Endothelial cell of umbilical vein (primary cell): ENCODE data around the gene KLHL17. TPM values are rescaled to one million over a fixed set of nuclear protein-coding genes. Genes with fewer than 3 reads are reported as not detected.
A peak's percentile ranks its signal among the peaks of the same experiment; 100 is the strongest.

Experiments used
- BruUV-seq: library from RNA; stranded (reverse); fragments of 400-500 nt; replicated peaks from 2 replicates; lab custom pipeline; 2021; lab: Mats Ljungman, UMichigan
- CTCF ChIA-PET: fragments of 300-600, 350-600 bp; sonication (Branson Sonifier 250); formaldehyde crosslinking; loops from one replicate; lab custom pipeline; 2021; ENCODE audit warnings: antibody characterized with exemption, inconsistent platforms; lab: Charles Lee
- POLR2A ChIA-PET: fragments of 300-600, 350-600 bp; sonication (Branson Sonifier 250); formaldehyde crosslinking; loops from one replicate; lab custom pipeline; 2021; ENCODE audit warnings: antibody characterized with exemption, inconsistent platforms; lab: Charles Lee
- DNase-seq: peaks from one replicate; pipeline ENCODE4 v3.0.0-alpha.2; 2011; ENCODE audit warnings: low read depth, low spot score
- FAIRE-seq: peaks from 2 replicates; lab custom pipeline; 2011; peaks lifted over from hg19 to GRCh38; lab: Jason Lieb, UNC
- H2AFZ ChIP-seq: 2 replicates; pipeline ENCODE4 v1.6.0; 2012; ENCODE audit warnings: low read depth, low read length, control low read depth, inconsistent platforms
- H3K27ac ChIP-seq: 2 replicates; pipeline ENCODE4 v1.5.1; 2011; ENCODE audit warnings: low read depth, mild to moderate bottlenecking, control low read depth, low read length, moderate library complexity; ENCODE audit not compliant: insufficient read depth
- H3K27me3 ChIP-seq, 2 experiments: 2 replicates each; pipeline versions ENCODE4 v1.6.0 to v1.6.1; 2011; ENCODE audit warnings: low read length in 2 of 2, mixed read lengths in 1 of 2; ENCODE audit not compliant: control insufficient read depth in 2 of 2, insufficient read depth in 2 of 2
- H3K36me3 ChIP-seq, 2 experiments: 2 replicates in 1 of 2; 3 replicates in 1 of 2; pipeline ENCODE4 v1.5.1; 2011; ENCODE audit warnings: low read length in 2 of 2, mild to moderate bottlenecking in 1 of 2, moderate library complexity in 1 of 2; ENCODE audit not compliant: control insufficient read depth in 2 of 2, insufficient read depth in 2 of 2; ENCODE audit errors: extremely low read depth in 1 of 2
- H3K4me1 ChIP-seq: 3 replicates; pipeline ENCODE4 v1.5.1; 2011; ENCODE audit warnings: mild to moderate bottlenecking, low read length; ENCODE audit not compliant: control insufficient read depth, insufficient read depth; ENCODE audit errors: extremely low read depth
- H3K4me2 ChIP-seq: 2 replicates; pipeline ENCODE4 v1.6.1; 2011; ENCODE audit warnings: low read length, control low read depth, mixed read lengths; ENCODE audit not compliant: insufficient read depth
- H3K4me3 ChIP-seq, 3 experiments: fragments of 200-600 bp in 1 of 3; sonication (generic), shearing (Covaris generic) in 1 of 3; replicated peaks in 1 of 3; 2 replicates each; pipeline ENCODE4 v1.5.1; 2011 to 2016; ENCODE audit warnings: control low read depth in 3 of 3, low read length in 3 of 3, mild to moderate bottlenecking in 2 of 3, inconsistent platforms in 1 of 3, low read depth in 1 of 3, moderate library complexity in 1 of 3; ENCODE audit not compliant: insufficient read depth in 1 of 3
- H3K79me2 ChIP-seq: 2 replicates; pipeline ENCODE4 v1.6.0; 2012; ENCODE audit warnings: low read length, inconsistent platforms; ENCODE audit not compliant: control insufficient read depth, insufficient read depth
- H3K9ac ChIP-seq: replicated peaks from 2 replicates; pipeline ENCODE3; 2011; ENCODE audit warnings: low read length, control low read depth; ENCODE audit not compliant: insufficient read depth; ENCODE audit errors: extremely low read depth
- H3K9me1 ChIP-seq: replicated peaks from 3 replicates; pipeline ENCODE4 v1.6.0; 2011; ENCODE audit warnings: mild to moderate bottlenecking, low read length; ENCODE audit not compliant: control insufficient read depth, insufficient read depth; ENCODE audit errors: extremely low read depth
- H3K9me3 ChIP-seq: replicated peaks from 2 replicates; pipeline ENCODE4 v1.5.1; 2012; ENCODE audit warnings: low read length, inconsistent platforms; ENCODE audit not compliant: control insufficient read depth, insufficient read depth
- H4K20me1 ChIP-seq: replicated peaks from 2 replicates; pipeline ENCODE3; 2011; ENCODE audit warnings: mild to moderate bottlenecking, low read length; ENCODE audit not compliant: control insufficient read depth, insufficient read depth; ENCODE audit errors: extremely low read depth
- EZH2 ChIP-seq: IDR thresholded peaks from 2 replicates; pipeline ENCODE4 v1.6.1; 2012; ENCODE audit warnings: borderline replicate concordance, low read depth, mild to moderate bottlenecking, moderate library complexity, low read length, inconsistent platforms; ENCODE audit not compliant: severe bottlenecking
- FOS ChIP-seq: IDR thresholded peaks from 2 replicates; pipeline ENCODE4 v1.6.1; 2011; ENCODE audit warnings: mild to moderate bottlenecking, low read length, moderate library complexity, borderline replicate concordance; ENCODE audit not compliant: insufficient read depth
- GATA2 ChIP-seq: IDR thresholded peaks from 2 replicates; pipeline ENCODE4 v1.7.0; 2011; ENCODE audit warnings: low read depth, mild to moderate bottlenecking, moderate library complexity, mixed read lengths, low read length; ENCODE audit not compliant: insufficient read length, insufficient read depth
- JUN ChIP-seq: IDR thresholded peaks from 2 replicates; pipeline ENCODE4 v1.6.1; 2011; ENCODE audit warnings: borderline replicate concordance, low read depth; ENCODE audit not compliant: insufficient read length, insufficient read depth
- MYC ChIP-seq: IDR thresholded peaks from one replicate; pipeline ENCODE4 v1.6.1; 2011; ENCODE audit warnings: mild to moderate bottlenecking, low read depth, low read length
- dilution Hi-C: fragments of 300-500 bp; cut with MboI; formaldehyde crosslinking; loops from one replicate; pipeline ENCODE4 v1.15.0; 2019; ENCODE audit warnings: low sequenced_read_pairs; ENCODE audit not compliant: extremely low pct_ligation_motif_present
- intact Hi-C: fragments of 100-400 bp; cut with micrococcal nuclease; formaldehyde crosslinking; loops from one replicate; pipeline ENCODE4 v1.10.0; 2022
- polyA plus RNA-seq, 4 experiments: library from polyadenylated mRNA; depleted of rRNA in 3 of 4; stranded (reverse) in 3 of 4; unstranded in 1 of 4; fragments of >200 nt; gene quantifications; 2 replicates each; pipeline versions ENCODE4 v1.2.1 to v1.2.3, GENCODE V29; 2011 to 2012; ENCODE audit warnings: missing spikeins in 1 of 4
- total RNA-seq: library from RNA; stranded (reverse); gene quantifications from 2 replicates; pipeline ENCODE4 v1.2.3, GENCODE V29; 2021

The KLHL17 gene
- total and polyA plus RNA-seq, 2 donors (not counting 3 experiments of a cell fraction or from before 2014, with no cell fraction given), result 27.0 to 30.1 TPM

DNA sequence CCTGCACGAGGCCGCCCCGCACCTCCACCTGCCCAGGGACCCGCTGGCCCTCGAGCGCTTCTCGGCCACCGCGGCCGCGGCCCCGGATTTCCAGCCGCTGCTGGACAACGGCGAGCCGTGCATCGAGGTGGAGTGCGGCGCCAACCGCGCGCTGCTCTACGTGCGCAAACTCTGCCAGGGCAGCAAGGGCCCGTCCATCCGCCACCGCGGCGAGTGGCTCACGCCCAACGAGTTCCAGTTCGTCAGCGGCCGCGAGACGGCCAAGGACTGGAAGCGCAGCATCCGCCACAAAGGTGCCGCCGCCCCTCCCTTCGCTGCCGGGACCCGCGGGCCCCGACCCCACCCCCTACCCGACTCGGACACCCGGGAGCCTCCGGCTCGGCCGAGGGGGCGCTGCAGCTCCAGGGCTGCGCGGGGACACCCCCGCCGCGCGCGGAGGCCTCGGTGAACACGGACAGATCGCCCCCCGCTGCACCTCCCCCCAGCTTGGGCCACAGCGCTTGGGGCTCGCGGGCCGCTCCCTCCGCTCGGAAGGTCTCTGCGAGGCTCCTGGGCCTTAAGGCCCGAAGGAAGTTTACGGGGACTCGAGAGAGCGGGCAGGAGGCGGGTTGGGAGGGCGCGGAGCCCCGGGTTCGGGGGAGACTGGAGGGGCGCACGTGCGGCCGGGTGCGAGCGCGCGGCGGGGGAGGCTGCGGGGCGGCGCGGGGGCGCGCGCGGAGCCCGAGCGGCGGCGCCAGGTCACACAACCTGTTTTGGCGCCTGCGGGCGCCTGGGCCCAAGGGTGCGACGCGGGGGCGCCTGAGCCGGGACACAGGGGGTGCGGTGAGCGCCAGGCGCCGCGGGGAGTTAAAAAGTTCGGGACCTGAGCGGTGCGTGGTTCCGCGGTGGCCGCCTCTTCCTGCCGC, 35.5 kb upstream of the KLHL17 start:
- H2AFZ ChIP-seq, result no peak overlapping the region
- no peak overlapping the region for H3K9ac ChIP-seq
- intact Hi-C loops (loop anchor here (5.0 kb wide), 1 partner anchor 32 kb away; the partner anchor contains the start of gene NOC2L), dilution Hi-C loops (no loop called here)
- BruUV-seq, result no TSS peak
- no peaks in the 10 kb centered on the region for H3K9me1 ChIP-seq
- H3K4me1 ChIP-seq, result no peaks in the 10 kb centered on the region
- ChIA-PET POLR2A (no interaction called here), CTCF (interaction anchor here (1.4 kb wide), 1 partner anchor 13 kb away, joined by 4 read pairs; no protein-coding TSS in a partner anchor)
- H3K27ac ChIP-seq, result no peak overlapping the region
- peak overlapping the region in 1 of 3 experiments; percentile 3 for H3K4me3 ChIP-seq
- H3K27me3 ChIP-seq, result peaks cover 20 to 27% of the 10 kb centered on the region in 2 experiments
- DNase-seq, result peak; percentile 15
- no peaks in the 10 kb centered on the region for H3K79me2 ChIP-seq
- H4K20me1 ChIP-seq, result no peaks in the 10 kb centered on the region
- TF ChIP-seq EZH2, result peak; percentile 96
- no peak for TF ChIP-seq FOS
- no peaks in the 10 kb centered on the region for H3K9me3 ChIP-seq
- no peak for FAIRE-seq
- H3K4me2 ChIP-seq, result no peak overlapping the region
- no peaks in the 10 kb centered on the region for H3K36me3 ChIP-seq

DNA sequence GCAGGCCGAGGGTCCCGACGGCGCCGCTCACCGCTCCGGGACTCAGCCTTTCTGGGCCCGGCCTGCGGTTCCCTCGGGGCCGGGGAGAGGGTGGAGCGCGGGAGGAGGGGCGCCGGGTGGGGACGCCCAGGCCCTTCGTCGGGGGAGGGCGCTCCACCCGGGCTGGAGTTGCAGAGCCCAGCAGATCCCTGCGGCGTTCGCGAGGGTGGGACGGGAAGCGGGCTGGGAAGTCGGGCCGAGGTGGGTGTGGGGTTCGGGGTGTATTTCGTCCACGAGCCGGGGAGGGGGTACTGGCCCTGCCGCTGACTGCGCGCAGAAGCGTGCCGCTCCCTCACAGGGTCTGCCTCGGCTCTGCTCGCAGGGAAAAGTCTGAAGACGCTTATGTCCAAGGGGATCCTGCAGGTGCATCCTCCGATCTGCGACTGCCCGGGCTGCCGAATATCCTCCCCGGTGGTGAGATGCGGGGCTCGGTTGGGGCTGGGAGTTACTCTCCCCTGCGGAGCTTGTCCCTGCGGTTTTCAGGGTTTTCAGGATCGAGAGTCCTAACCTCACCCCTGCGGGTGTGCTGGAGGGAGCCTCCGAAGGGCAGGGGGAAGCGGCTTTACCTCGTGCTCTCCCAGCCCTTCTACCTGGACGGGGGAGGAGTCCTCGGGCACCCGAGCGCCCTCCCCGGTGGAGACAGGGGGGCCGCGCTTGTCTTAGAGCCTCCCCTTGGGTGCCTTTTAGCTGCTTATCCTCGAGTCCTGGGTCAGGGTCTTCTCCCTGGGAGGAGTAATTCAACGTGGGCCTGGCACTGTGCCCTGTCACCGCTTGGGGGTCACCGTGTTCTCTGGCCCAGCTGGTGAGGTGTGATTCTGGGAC, 34.6 kb upstream of the KLHL17 start:
- no peak overlapping the region for H3K4me3 ChIP-seq
- no peaks in the 10 kb centered on the region for H3K4me1 ChIP-seq
- no peaks in the 10 kb centered on the region for H4K20me1 ChIP-seq
- H3K36me3 ChIP-seq, result no peaks in the 10 kb centered on the region
- no peak overlapping the region for H2AFZ ChIP-seq
- H3K27me3 ChIP-seq, result peaks cover 17 to 27% of the 10 kb centered on the region in 2 experiments
- CTCF ChIA-PET, result interaction anchor here (1.4 kb wide), 1 partner anchor 13 kb away, joined by 8 read pairs; no protein-coding TSS in a partner anchor
- dilution Hi-C loops (no loop called here), intact Hi-C loops (no loop called here)
- H3K27ac ChIP-seq, result no peak overlapping the region
- POLR2A ChIA-PET, result no interaction called here
- FAIRE-seq, result no peak
- no peak overlapping the region for H3K4me2 ChIP-seq
- no peaks in the 10 kb centered on the region for H3K79me2 ChIP-seq
- no peaks in the 10 kb centered on the region for H3K9me1 ChIP-seq
- BruUV-seq, result no TSS peak
- TF ChIP-seq EZH2 (peak; percentile 98), JUN (no peak), MYC (no peak), GATA2 (no peak)
- H3K9ac ChIP-seq, result no peak overlapping the region
- no peaks in the 10 kb centered on the region for H3K9me3 ChIP-seq
- no peak for DNase-seq
